ENCODE measurements around the gene FBN3.
A peak's percentile ranks its signal among the peaks of the same experiment; 100 is the strongest.
"Not testable (repeated sequence)": the region's sequence is repeated elsewhere in the genome, so short reads cannot be mapped to it uniquely, and the experiment has no call there.

FBN3 gene

GRCh38 chr19:8149261-8150094 is at the start of gene FBN3:
TSS of gene FBN3 (minus strand) at chr19:8149592. CDS start at chr19:8147480, 2,112 bp downstream.
- FAIRE-seq, result no peak
- DNase-seq (ENCODE audit: insufficient read length, low spot score), result peak; percentile 2

GRCh38 chr19:8196271-8196927 is 47.0 kb upstream of the FBN3 start:
- no peak for DNase-seq (ENCODE audit: insufficient read length, low spot score)
- peak; percentile 88 for FAIRE-seq

DNA sequence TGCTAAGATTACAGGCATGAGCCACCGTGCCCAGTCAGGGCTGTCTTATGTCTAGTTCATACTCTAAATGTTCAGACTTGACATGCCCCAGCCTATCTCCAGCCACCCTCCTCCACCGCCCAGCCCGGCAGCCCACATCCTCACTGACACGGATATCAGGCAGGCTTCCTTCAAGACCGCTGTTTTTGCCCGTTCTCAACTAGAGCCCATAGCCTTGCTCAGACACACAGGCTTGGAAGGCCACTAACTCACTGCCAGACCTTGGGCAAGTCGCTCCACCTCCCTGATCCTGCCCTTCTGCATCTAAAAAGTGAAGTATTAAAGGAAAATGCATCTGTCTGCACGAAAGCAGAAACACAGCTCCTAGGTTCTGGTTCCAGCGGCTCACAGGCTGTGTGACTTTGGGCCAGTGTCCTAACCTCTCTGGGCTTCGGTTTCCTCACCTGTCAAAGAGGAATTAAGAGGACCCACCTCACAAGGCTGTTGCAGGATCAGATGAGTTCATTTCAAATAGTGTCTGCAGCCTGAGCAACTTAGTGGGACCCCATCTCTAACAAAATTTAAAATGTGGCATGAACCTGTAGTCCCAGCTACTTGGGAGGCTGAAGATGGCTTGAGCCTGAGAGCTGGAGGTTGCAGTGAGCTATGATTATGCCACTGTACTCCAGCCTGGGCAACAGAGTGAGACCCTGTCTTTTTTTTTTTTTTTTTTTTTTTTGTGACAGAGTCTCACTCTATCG is 45.3 kb upstream of the FBN3 start:
- DNase-seq (ENCODE audit: insufficient read length, low spot score), result no peak
- FAIRE-seq, result no peak

DNA sequence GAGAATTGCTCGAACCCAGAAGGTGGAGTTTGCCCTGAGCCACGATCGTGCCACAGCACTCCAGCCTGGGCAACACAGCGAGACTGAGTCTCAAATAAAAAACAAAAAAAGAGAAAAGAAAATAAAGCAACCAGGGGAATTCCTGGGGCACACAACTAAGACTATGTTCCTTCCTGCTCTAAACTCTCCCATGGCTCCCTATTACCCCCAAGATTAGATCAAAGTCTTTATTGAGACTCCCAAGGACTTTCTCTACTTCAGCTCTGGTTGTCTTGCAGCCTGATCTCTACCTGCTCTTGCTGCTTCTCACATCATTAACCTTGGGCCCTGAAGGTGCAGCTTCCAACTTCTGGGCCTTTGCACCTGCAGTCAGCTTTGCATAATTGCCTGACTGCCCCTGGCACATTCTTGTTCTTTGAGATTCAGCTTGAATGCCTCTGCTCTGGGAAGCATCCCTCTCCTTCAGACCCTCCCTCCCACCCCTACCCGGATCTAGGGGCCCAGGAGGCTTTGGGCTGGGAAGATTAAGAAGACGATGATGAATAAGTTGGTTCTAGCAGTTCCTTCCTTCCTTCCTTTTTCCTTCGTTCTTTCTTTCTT is 42.9 kb upstream of the FBN3 start:
- peak; percentile 88 for FAIRE-seq
- DNase-seq (ENCODE audit: insufficient read length, low spot score), result no peak

DNA sequence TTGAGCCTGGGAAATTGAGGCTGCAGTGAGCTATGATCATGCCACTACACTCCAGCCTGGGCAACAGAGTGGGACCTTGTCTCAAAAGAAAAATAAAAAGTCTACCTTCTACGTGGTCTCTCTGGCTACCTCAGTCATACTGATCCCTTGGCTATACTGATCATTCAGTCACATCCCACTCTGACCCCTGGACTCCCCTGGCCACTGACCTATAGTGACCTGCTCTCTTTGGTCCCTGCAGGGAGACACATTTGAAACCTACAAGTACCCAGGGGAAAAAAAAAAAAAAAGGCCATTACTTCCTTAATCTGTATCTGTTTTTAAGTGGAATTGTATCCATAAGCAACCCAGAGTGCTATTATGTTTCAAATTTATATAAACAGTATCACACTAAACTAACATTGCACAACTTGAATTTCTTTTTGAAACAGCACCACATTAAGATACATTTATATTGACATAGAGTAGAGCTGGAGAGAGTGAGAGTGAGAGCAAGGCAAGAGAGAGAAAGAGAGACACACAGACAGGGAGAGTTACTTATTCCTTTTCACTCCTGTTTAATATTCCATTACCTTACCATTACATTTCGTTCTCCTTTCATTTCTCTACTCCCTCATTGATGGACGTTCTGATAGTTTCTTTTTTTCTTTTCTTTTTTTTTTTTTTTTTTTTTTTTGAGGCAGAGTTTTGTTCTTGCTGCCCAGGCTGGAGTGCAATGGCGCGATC is 36.1 kb upstream of the FBN3 start:
- no peak for DNase-seq (ENCODE audit: insufficient read length, low spot score)
- no peak for FAIRE-seq

DNA sequence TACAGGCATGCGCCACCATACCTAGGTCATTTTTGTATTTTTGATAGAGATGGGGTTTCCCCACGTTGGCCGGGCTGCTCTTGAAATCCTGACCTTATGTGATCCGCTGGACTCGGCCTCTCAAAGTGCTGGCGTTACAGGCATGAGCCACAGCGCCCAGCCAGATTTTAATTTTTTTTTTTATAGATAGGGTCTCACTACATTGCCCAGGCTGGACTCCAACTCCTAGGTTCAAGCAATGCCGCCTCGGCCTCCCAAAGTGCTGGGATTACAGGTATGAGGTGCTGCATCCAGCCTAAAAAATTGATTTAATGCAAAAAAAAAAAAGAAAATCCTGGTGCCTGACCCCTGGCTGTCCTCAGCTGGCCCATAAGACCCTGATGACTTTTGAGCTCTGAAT is 34.9 kb upstream of the FBN3 start:
- DNase-seq (ENCODE audit: insufficient read length, low spot score), result no peak
- FAIRE-seq, result no peak

DNA sequence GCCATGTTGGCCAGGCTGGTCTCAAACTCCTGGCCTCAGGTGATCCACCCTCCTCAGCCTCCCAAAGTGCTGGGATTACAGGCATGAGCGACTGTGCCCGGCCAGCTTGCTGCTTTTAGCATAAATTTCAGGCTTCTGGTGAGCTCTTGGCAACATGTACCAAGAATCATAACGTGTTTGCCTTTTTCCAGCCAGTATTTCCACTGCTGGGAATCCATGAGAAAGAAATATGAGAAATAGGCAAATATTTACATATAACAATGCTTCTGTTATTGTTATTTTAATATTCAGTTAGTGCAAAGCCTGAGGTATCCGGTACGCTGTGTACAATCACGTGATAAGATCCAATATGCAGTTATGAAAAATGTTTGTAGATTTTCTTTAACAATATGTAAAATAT is 30.6 kb upstream of the FBN3 start:
- DNase-seq (ENCODE audit: insufficient read length, low spot score), result no peak

DNA sequence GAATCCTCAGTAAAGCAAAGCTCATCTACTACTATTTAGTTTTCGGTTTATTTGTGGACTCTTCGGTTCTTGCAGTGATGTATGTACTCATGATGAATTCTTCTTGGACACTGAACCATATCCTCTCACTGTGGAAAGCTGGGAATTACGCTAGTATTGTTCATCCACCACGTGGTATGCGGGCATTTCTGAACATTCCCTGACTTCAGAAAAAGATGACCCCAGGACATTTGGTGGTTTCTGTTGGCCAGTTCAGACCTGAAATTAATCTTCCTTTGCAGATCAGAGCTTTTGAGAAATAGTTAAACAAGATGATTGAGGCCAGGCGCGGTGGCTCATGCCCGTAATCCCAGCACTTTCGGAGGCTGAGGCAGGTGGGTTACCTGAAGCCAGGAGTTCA is 25.3 kb upstream of the FBN3 start:
- no peak for FAIRE-seq
- no peak for DNase-seq (ENCODE audit: insufficient read length, low spot score)

More for the DNA sequence above, 30.6 kb upstream of the FBN3 start:
- no peak for FAIRE-seq

GRCh38 chr19:8168537-8168936 is 19.1 kb upstream of the FBN3 start:
- FAIRE-seq, result no peak
- no peak for DNase-seq (ENCODE audit: insufficient read length, low spot score)

GRCh38 chr19:8167985-8168384 is 18.6 kb upstream of the FBN3 start:
- no peak for FAIRE-seq

DNA sequence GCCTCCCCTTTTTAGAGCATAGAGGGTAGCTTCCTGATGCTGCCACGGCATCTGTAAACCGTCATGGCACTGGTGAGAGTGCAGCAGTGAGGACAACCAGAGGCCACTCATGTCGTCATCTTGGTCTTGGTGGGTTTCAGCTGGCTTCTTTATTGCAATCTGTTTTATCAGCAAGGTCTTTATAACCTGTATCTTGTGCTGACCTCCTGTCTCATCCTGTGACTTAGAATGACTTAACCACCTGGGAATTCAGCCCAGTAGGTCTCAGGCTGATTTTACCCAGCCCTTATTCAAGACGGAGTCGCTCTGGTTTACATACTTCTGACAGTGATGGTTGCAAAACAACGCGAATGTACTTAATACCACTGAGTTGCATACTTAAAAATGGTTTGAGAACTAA is 14.4 kb upstream of the FBN3 start:
- DNase-seq (ENCODE audit: insufficient read length, low spot score) (no peak), FAIRE-seq (no peak)

More at GRCh38 chr19:8167985-8168384, 18.6 kb upstream of the FBN3 start:
- no peak for DNase-seq (ENCODE audit: insufficient read length, low spot score)

GRCh38 chr19:8161135-8161646 is 11.8 kb upstream of the FBN3 start:
- DNase-seq (ENCODE audit: insufficient read length, low spot score) (peak; percentile 9), FAIRE-seq (peak; percentile 65)

- not testable (repeated sequence) for DNase-seq (ENCODE audit: insufficient read length, low spot score); FAIRE-seq
Observed at GRCh38 chr19:8159322-8159721, 9.9 kb upstream of the FBN3 start.

DNA sequence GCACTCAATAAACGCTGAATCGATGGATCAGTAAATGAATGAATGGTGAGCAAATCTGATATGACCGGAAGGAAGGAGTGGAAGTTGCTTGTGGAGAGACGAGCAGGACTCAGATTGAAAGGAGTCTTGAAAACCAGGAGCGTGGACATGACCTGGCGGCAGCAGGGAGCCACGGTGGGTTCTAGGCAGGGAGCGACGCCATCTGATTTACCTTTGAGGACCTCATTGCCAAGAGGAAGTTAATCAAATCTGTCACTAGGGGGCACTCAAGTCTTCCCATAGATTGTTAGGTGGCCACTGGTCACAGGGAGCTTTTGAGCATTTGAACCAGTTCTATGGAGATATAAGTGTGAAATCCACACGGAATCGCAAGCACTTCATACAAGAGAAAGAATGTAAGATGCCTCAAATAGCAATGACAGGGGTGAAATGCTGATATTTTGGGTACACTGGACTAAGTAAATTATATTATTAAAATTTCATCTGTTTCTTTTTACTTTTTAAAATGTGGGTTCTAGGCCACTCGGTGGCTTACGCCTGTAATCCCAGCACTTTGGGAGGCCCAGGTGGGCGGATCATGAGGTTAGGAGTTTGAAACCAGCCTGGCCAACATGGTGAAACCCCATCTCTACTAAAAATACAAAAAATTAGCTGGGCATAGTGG is 9.2 kb upstream of the FBN3 start:
- peak; percentile 69 for DNase-seq (ENCODE audit: insufficient read length, low spot score)
- peak; percentile 75 for FAIRE-seq

GRCh38 chr19:8155318-8155717 is 5.9 kb upstream of the FBN3 start:
- FAIRE-seq (no peak), DNase-seq (ENCODE audit: insufficient read length, low spot score) (no peak)

DNA sequence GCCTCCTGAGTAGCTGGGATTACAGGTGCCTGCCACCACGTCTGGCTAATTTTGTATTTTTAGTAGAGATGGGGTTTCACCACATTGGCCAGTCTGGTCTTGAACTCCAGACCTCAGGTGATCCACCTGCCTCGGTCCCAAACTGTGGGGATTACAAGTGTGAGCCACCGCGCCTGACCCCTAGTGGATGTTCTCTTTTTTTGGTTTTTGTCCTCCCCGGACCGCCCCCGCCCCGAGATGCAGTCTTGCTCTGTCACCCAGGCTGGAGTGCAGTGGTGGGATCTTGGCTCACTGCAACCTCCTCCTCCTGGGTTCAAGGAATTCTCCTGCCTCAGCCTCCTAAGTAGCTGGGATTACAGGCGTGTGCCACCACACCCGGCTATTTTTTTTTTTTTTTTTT is 4.6 kb upstream of the FBN3 start:
- not testable (repeated sequence) for FAIRE-seq
- DNase-seq (ENCODE audit: insufficient read length, low spot score), result peak; percentile 14

- DNase-seq (ENCODE audit: insufficient read length, low spot score) (no peak), FAIRE-seq (no peak)
Observed at GRCh38 chr19:8151767-8152035, 2.3 kb upstream of the FBN3 start.

DNA sequence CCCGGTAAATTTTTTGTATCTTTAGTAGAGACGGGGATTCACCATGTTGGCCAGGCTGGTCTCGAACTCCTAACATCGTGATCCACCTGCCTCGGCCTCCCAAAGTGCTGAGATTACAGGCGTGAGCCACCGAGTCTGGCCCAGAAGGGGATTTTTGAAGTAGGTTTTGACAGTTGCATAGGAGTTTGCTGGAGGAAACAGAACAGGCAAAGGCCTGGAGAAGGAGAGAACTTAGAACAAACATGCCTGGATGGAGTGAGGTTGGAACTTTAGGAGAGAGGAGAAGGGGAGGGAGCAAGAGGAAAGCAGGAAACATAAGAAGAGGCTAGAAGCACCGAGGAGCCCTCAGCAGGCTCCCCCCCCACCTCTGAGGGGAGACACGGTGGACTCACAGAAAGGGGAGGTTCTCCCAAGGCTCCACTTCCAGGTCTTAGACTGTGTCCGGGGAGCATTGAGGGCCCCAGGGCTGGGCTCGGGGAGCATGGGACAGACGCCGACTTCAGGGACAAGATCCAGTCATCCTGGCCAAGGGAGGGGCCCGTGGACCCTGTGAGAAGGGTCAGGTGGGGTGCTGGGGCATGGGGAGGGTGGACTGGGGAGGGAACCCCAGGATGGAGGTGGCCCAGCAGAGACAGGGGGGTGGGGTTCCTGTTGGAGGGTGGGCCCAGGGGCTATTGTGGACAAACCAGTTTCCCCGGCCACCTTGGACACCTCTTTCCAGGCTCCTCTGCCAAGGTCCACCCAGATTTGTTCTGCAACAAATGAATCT is 1.8 kb upstream of the FBN3 start:
- FAIRE-seq, result no peak
- DNase-seq (ENCODE audit: insufficient read length, low spot score), result peak; percentile 4

All from GM19239 (cell line).